GM10266 (cell line): Measurements from ENCODE around the gene IRX2.

Experiments used
- DNase-seq: peaks from one replicate; pipeline ENCODE4 v3.0.0; 2012; ENCODE audit errors: extremely low spot score
- CTCF ChIP-seq: IDR thresholded peaks from 2 replicates; pipeline ENCODE4 v1.5.1; 2012; ENCODE audit warnings: mild to moderate bottlenecking, low read depth; ENCODE audit not compliant: control insufficient read depth, insufficient read depth; ENCODE audit errors: missing control alignments

IRX2 gene

GRCh38 chr5:2755681-2756171, 4.2 kb upstream of the IRX2 start:
- no peak for TF ChIP-seq CTCF
- DNase-seq, result peak; percentile 34

- TF ChIP-seq CTCF, result no peak
These were observed 3.7 kb upstream of the IRX2 start for GRCh38 chr5:2755076-2755680.

GRCh38 chr5:2754581-2755075, 3.2 kb upstream of the IRX2 start:
- TF ChIP-seq CTCF, result no peak
- DNase-seq, result no peak

More at GRCh38 chr5:2755076-2755680, 3.7 kb upstream of the IRX2 start:
- no peak for DNase-seq

GRCh38 chr5:2753452-2754420, 2.3 kb upstream of the IRX2 start:
- no peak for DNase-seq
- TF ChIP-seq CTCF, result no peak

GRCh38 chr5:2752821-2753439, 1.5 kb upstream of the IRX2 start:
- TF ChIP-seq CTCF, result no peak
- DNase-seq, result no peak

GRCh38 chr5:2752059-2752820, 763 bp upstream of the IRX2 start:
- no peak for DNase-seq
- no peak for TF ChIP-seq CTCF
